Measurements from ENCODE around the gene MYBPHL.

Gene MYBPHL

DNA sequence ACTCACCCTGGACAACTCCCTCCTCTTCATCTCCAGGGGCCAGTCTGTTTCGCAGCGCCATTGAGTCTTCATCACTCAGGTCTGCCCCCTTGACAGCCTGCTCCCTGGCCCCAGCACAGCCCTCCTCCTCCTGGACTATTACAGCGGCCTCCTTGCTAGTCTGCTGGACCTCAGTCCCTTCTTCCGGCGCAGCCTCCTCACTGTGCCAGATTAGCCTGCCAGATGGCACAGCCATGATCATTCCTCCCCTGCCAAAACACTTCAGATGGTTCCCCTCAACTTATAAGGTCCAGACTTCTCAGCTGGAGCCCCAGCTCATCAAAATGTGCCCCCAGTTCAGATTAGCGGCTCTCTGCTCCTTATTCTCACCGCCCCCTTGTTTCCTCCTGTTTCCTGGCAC, 64.4 kb downstream of the MYBPHL start:
- Histone ChIP-seq H3K4me1 (ENCODE audit: low read depth, poor library complexity, severe bottlenecking) (no peaks in the 10 kb centered on the region), H3K36me3 (ENCODE audit: insufficient read depth) (no peaks in the 10 kb centered on the region; the same call in 1 of the 2 replicates), H3K9ac (no peak overlapping the region), H3K4me3 (IDR thresholded peaks at IDR 0.05; ENCODE audit: insufficient read depth, low read depth, low read length) (no peak overlapping the region), H3K79me2 (ENCODE audit: insufficient read depth, low read depth) (no peaks in the 10 kb centered on the region), H3K27me3 (ENCODE audit: insufficient read depth, low read depth) (no peaks in the 10 kb centered on the region), H3K4me2 (no peak overlapping the region), H2AFZ (ENCODE audit: low read depth) (no peak overlapping the region), H4K20me1 (ENCODE audit: insufficient read depth) (no peaks in the 10 kb centered on the region), H3K27ac (no peak overlapping the region)
- TF ChIP-seq CTCF (conservative IDR thresholded peaks at IDR 0.05; ENCODE audit: low read depth, low read length): no peak
